Fibroblast of lung (primary cell): Measurements from ENCODE around the gene ETV6. TPM values are rescaled to one million over a fixed set of nuclear protein-coding genes. Genes with fewer than 3 reads are reported as not detected.

ENCODE experiments used
- DNase-seq, 2 donors: peaks; one replicate each; pipeline versions ENCODE4 v3.0.0 to v3.0.0-alpha.2; 2010; ENCODE audit warnings: low read depth in 2 of 2
- H2AFZ ChIP-seq: 2 replicates; pipeline ENCODE4 v1.5.1; 2012; ENCODE audit warnings: low read length, control low read depth, inconsistent platforms
- H3K27ac ChIP-seq: 2 replicates; pipeline ENCODE4 v1.5.1; 2011; ENCODE audit warnings: low read length, control low read depth; ENCODE audit not compliant: insufficient read depth
- H3K27me3 ChIP-seq: 2 replicates; pipeline ENCODE4 v1.5.1; 2011; ENCODE audit warnings: mild to moderate bottlenecking, low read length; ENCODE audit not compliant: control insufficient read depth, insufficient read depth
- H3K36me3 ChIP-seq: 2 replicates; pipeline ENCODE4 v1.5.1; 2011; ENCODE audit warnings: low read length; ENCODE audit not compliant: control insufficient read depth, insufficient read depth
- H3K4me1 ChIP-seq: 2 replicates; pipeline ENCODE4 v1.5.1; 2011; ENCODE audit warnings: low read length; ENCODE audit not compliant: control insufficient read depth, insufficient read depth; ENCODE audit errors: extremely low read depth
- H3K4me2 ChIP-seq: 2 replicates; pipeline ENCODE4 v1.5.1; 2011; ENCODE audit warnings: low read length, control low read depth; ENCODE audit not compliant: insufficient read depth; ENCODE audit errors: extremely low read depth
- H3K4me3 ChIP-seq, 4 experiments: fragments of 200-600 bp in 1 of 4; sonication (generic) in 1 of 4; replicated peaks in 1 of 4; 2 replicates each; pipeline ENCODE4 v1.5.1; 2011 to 2016; ENCODE audit warnings: low read length in 4 of 4, low read depth in 3 of 4, mild to moderate bottlenecking in 3 of 4, control low read depth in 2 of 4, inconsistent platforms in 1 of 4, mixed read lengths in 1 of 4; ENCODE audit not compliant: insufficient read depth in 1 of 4; ENCODE audit errors: control extremely low read depth in 1 of 4
- H3K79me2 ChIP-seq: 2 replicates; pipeline ENCODE4 v1.5.1; 2012; ENCODE audit warnings: mild to moderate bottlenecking, low read length, inconsistent platforms; ENCODE audit not compliant: control insufficient read depth, insufficient read depth
- H3K9ac ChIP-seq: 2 replicates; pipeline ENCODE4 v1.5.1; 2011; ENCODE audit warnings: mild to moderate bottlenecking, low read length, control low read depth; ENCODE audit not compliant: insufficient read depth
- H3K9me3 ChIP-seq: 2 replicates; pipeline ENCODE4 v1.5.1; 2012; ENCODE audit warnings: low read depth, low read length; ENCODE audit not compliant: control insufficient read depth, insufficient read depth
- H4K20me1 ChIP-seq: 2 replicates; pipeline ENCODE4 v1.5.1; 2011; ENCODE audit warnings: low read length; ENCODE audit not compliant: control insufficient read depth, insufficient read depth; ENCODE audit errors: extremely low read depth
- CTCF ChIP-seq, 2 donors: IDR thresholded peaks in 1 of 2; conservative IDR thresholded peaks in 1 of 2; 1 replicate in 1 of 2; 2 replicates in 1 of 2; pipeline ENCODE4 v1.5.1; 2011 to 2012; ENCODE audit warnings: low read length in 2 of 2, control low read depth in 1 of 2, inconsistent platforms in 1 of 2, low read depth in 1 of 2, mild to moderate bottlenecking in 1 of 2
- EZH2 ChIP-seq: IDR thresholded peaks from 2 replicates; pipeline ENCODE4 v1.5.1; 2012; ENCODE audit warnings: low read length, control low read depth, mild to moderate bottlenecking; ENCODE audit errors: missing control alignments
- polyA plus RNA-seq, 2 donors: library from polyadenylated mRNA; depleted of rRNA in 1 of 2; stranded (reverse) in 1 of 2; unstranded in 1 of 2; fragments of >200 nt; gene quantifications; 2 replicates each; pipeline ENCODE4 v1.2.1, GENCODE V29; 2011 to 2012; ENCODE audit warnings: missing spikeins in 1 of 2
- total RNA-seq: library from RNA; depleted of rRNA; stranded (reverse); fragments of >200 nt; gene quantifications from 2 replicates; pipeline ENCODE4 v1.2.1, GENCODE V29; 2014

The ETV6 gene
- total and polyA plus RNA-seq, 2 donors (not counting 1 experiment from before 2014, with no cell fraction given), result 4.3 to 8.9 TPM

DNA sequence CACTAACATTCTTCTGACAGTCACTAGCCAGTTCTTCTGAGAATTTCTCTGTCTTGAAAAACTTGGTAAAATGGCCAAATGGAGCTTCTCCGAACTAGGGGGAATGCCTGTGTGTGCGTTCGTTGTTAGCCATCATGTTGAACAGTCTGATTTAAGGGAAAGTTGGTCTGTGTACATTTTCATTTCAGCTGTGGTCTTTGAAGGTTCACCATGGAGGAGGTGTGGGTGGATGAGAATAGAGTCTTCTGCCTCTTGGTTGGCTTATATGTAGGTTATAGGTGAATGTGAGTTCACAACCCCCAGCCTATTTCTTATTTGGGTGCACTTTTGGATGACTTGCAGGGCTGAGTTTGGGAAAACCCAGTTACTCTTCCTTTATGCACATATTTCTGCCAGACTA is 12.9 kb downstream of the ETV6 start:
- H3K9me3 ChIP-seq, result no peaks in the 10 kb centered on the region
- peaks cover 2% of the 10 kb centered on the region for H4K20me1 ChIP-seq
- no peaks in the 10 kb centered on the region for H3K4me1 ChIP-seq
- no peak overlapping the region for H3K9ac ChIP-seq
- no peak for TF ChIP-seq EZH2
- no peak for TF ChIP-seq CTCF (conservative IDR thresholded peaks at IDR 0.05 in 1 of 2, IDR thresholded peaks at IDR 0.05 in 1 of 2; ENCODE audit: low read depth in 1 of 2, low read length in 2 of 2)
- H3K36me3 ChIP-seq, result no peaks in the 10 kb centered on the region
- no peaks in the 10 kb centered on the region for H3K27me3 ChIP-seq
- no peak for DNase-seq
- H2AFZ ChIP-seq, result no peak overlapping the region
- peaks cover 3% of the 10 kb centered on the region for H3K79me2 ChIP-seq
- no peak overlapping the region for H3K4me3 ChIP-seq
- H3K4me2 ChIP-seq, result no peak overlapping the region
- no peak overlapping the region for H3K27ac ChIP-seq

- Histone ChIP-seq H3K79me2 (peaks cover 3% of the 10 kb centered on the region), H3K4me1 (no peaks in the 10 kb centered on the region), H3K36me3 (no peaks in the 10 kb centered on the region), H3K9me3 (no peaks in the 10 kb centered on the region), H3K4me2 (no peak overlapping the region), H3K9ac (no peak overlapping the region), H3K27me3 (no peaks in the 10 kb centered on the region), H4K20me1 (no peaks in the 10 kb centered on the region), H2AFZ (no peak overlapping the region), H3K4me3 (no peak overlapping the region), H3K27ac (no peak overlapping the region)
- no peak for TF ChIP-seq CTCF (conservative IDR thresholded peaks at IDR 0.05 in 1 of 2, IDR thresholded peaks at IDR 0.05 in 1 of 2; ENCODE audit: low read depth in 1 of 2, low read length in 2 of 2)
- TF ChIP-seq EZH2, result no peak
- DNase-seq, result peak in 1 of 2 donors; percentile 25
Observed at GRCh38 chr12:11663130-11663529, 13.7 kb downstream of the ETV6 start.

GRCh38 chr12:11664101-11664500 is 14.6 kb downstream of the ETV6 start:
- no peaks in the 10 kb centered on the region for H3K9me3 ChIP-seq
- no peaks in the 10 kb centered on the region for H3K27me3 ChIP-seq
- H3K9ac ChIP-seq, result no peak overlapping the region
- H2AFZ ChIP-seq, result no peak overlapping the region
- peaks cover 3% of the 10 kb centered on the region for H3K79me2 ChIP-seq
- no peak for TF ChIP-seq CTCF (conservative IDR thresholded peaks at IDR 0.05 in 1 of 2, IDR thresholded peaks at IDR 0.05 in 1 of 2; ENCODE audit: low read depth in 1 of 2, low read length in 2 of 2)
- no peak for TF ChIP-seq EZH2
- H3K4me3 ChIP-seq, result no peak overlapping the region
- no peaks in the 10 kb centered on the region for H3K36me3 ChIP-seq
- H3K4me2 ChIP-seq, result no peak overlapping the region
- no peak for DNase-seq
- no peak overlapping the region for H3K27ac ChIP-seq
- H3K4me1 ChIP-seq, result no peaks in the 10 kb centered on the region
- H4K20me1 ChIP-seq, result no peaks in the 10 kb centered on the region
